Bronchial epithelial cell (primary cell): ENCODE data around the gene UBASH3B. TPM values are rescaled to one million over a fixed set of nuclear protein-coding genes. Genes with fewer than 3 reads are reported as not detected.

ENCODE experiments used
- DNase-seq: peaks from one replicate; pipeline ENCODE4 v3.0.0-alpha.2; 2010; ENCODE audit warnings: low read depth
- FAIRE-seq: peaks from 2 replicates; lab custom pipeline; 2011; peaks lifted over from hg19 to GRCh38; lab: Jason Lieb, UNC
- H3K27me3 ChIP-seq: 2 replicates; pipeline ENCODE4 v1.5.1; 2011; ENCODE audit warnings: low read length; ENCODE audit not compliant: control insufficient read depth, insufficient read depth
- H3K36me3 ChIP-seq: 2 replicates; pipeline ENCODE4 v1.5.1; 2011; ENCODE audit warnings: low read length; ENCODE audit not compliant: control insufficient read depth, insufficient read depth
- H3K4me3 ChIP-seq: 2 replicates; pipeline ENCODE4 v1.5.1; 2011; ENCODE audit warnings: mild to moderate bottlenecking, low read depth, low read length, control low read depth
- CTCF ChIP-seq: IDR thresholded peaks from 2 replicates; pipeline ENCODE4 v1.5.1; 2011; ENCODE audit warnings: mild to moderate bottlenecking, moderate library complexity, low read length, control low read depth, inconsistent platforms; ENCODE audit not compliant: insufficient read depth, severe bottlenecking
- total RNA-seq: library from RNA; depleted of rRNA; stranded (reverse); fragments of >200 nt; gene quantifications from 2 replicates; pipeline ENCODE4 v1.2.1, GENCODE V29; 2014

Gene UBASH3B
- total RNA-seq, 1 donor from 2014 or later, result 10.0 TPM

- no peak for TF ChIP-seq CTCF
- DNase-seq, result peak; percentile 70
- Histone ChIP-seq H3K36me3 (no peaks in the 10 kb centered on the region), H3K27me3 (no peaks in the 10 kb centered on the region), H3K4me3 (no peak overlapping the region)
- FAIRE-seq, result no peak
Observed at GRCh38 chr11:122720107-122720881, 64.8 kb downstream of the UBASH3B start.

GRCh38 chr11:122721201-122721963 is 65.9 kb downstream of the UBASH3B start:
- Histone ChIP-seq H3K36me3 (no peaks in the 10 kb centered on the region), H3K27me3 (no peaks in the 10 kb centered on the region), H3K4me3 (no peak overlapping the region)
- FAIRE-seq (no peak), DNase-seq (no peak)
- TF ChIP-seq CTCF, result no peak

- peak; percentile 73 for DNase-seq
- Histone ChIP-seq H3K4me3 (no peak overlapping the region), H3K36me3 (no peaks in the 10 kb centered on the region), H3K27me3 (no peaks in the 10 kb centered on the region)
- no peak for FAIRE-seq
- no peak for TF ChIP-seq CTCF
Observed at GRCh38 chr11:122721964-122722266, 66.4 kb downstream of the UBASH3B start.

- H3K27me3 ChIP-seq, result no peaks in the 10 kb centered on the region
- no peak for FAIRE-seq
- no peak for TF ChIP-seq CTCF
Observed at GRCh38 chr11:122723106-122723505, 67.6 kb downstream of the UBASH3B start.

GRCh38 chr11:122723576-122723975 is 68.1 kb downstream of the UBASH3B start:
- no peak overlapping the region for H3K4me3 ChIP-seq
- no peak for DNase-seq
- no peaks in the 10 kb centered on the region for H3K36me3 ChIP-seq
- TF ChIP-seq CTCF, result no peak
- no peak for FAIRE-seq
- no peaks in the 10 kb centered on the region for H3K27me3 ChIP-seq

More at GRCh38 chr11:122723106-122723505, 67.6 kb downstream of the UBASH3B start:
- H3K36me3 ChIP-seq, result no peaks in the 10 kb centered on the region
- DNase-seq, result no peak
- no peak overlapping the region for H3K4me3 ChIP-seq
